H1 (cell line): ENCODE measurements around the gene BCLAF3. TPM values are rescaled to one million over a fixed set of nuclear protein-coding genes. Genes with fewer than 3 reads are reported as not detected.

ENCODE experiments used
- polyA plus RNA-seq, 7 experiments: library from polyadenylated mRNA; depleted of rRNA in 3 of 7; stranded (reverse) in 5 of 7; unstranded in 2 of 7; fragments of >200 nt in 5 of 7; fragments of 200-250 nt in 2 of 7; gene quantifications; 1 replicate in 5 of 7; 2 replicates in 1 of 7; 4 replicates in 1 of 7; pipeline versions ENCODE4 v1.2.1 to v1.2.3, GENCODE V29; 2011 to 2013; ENCODE audit warnings: missing spikeins in 2 of 7, mixed read lengths in 2 of 7
- total RNA-seq: library from RNA; stranded (reverse); fragmentation: NEBNext Ultra II Directional; extraction: Animal tissue kit (Norgen Biotek cat#: 25700); gene quantifications from 2 replicates; pipeline ENCODE4 v1.2.1, GENCODE V29; 2021
- TF ChIP-seq, protein P1 (sequence below): IDR thresholded peaks from 2 replicates; pipeline ENCODE4 v1.6.1; 2012; ENCODE audit warnings: low read length, inconsistent platforms
- TF ChIP-seq, protein P2 (sequence below): IDR thresholded peaks from 2 replicates; pipeline ENCODE4 v1.6.1; 2012; ENCODE audit warnings: inconsistent platforms

The BCLAF3 gene
- total and polyA plus RNA-seq, 2 of the 8 experiments (the other 6 are each of a cell fraction or from before 2014, with no cell fraction given), result 1.3 to 9.0 TPM

DNA sequence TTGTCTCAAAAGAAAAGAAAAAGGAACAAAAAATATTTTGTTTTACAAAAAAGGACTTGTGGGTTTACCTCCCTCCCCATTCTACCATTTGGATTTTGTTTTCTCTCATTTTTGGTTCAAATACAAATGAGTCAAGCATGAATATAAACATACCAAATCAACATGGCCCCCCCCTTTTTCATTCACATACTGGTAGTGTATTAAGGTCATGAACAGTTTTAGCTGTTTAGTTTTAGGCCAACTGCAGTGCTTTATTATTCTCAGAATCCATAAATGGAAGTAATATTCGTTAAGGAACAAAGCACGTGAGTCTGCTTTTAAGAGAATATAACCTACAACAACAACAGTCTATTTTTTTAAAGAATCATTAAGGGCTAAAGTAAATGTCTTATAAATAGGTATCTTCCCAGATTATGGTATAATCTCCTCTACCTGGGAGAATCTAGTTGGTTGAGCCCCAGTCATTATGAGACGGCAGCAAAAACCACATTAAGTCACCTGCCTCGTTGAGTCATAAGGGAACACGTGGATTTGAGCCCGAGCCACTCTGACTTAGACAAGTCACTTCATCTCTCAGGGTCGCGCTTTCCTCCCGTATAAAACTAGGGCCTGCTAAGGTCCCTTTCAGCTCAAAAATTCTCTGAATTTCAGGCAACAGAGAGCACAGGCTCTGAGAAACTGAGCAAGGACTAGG is 26.7 kb downstream of the BCLAF3 start (continued):
- TF ChIP-seq, protein P1, sequence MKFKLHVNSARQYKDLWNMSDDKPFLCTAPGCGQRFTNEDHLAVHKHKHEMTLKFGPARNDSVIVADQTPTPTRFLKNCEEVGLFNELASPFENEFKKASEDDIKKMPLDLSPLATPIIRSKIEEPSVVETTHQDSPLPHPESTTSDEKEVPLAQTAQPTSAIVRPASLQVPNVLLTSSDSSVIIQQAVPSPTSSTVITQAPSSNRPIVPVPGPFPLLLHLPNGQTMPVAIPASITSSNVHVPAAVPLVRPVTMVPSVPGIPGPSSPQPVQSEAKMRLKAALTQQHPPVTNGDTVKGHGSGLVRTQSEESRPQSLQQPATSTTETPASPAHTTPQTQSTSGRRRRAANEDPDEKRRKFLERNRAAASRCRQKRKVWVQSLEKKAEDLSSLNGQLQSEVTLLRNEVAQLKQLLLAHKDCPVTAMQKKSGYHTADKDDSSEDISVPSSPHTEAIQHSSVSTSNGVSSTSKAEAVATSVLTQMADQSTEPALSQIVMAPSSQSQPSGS, result no peak
- TF ChIP-seq, protein P2, sequence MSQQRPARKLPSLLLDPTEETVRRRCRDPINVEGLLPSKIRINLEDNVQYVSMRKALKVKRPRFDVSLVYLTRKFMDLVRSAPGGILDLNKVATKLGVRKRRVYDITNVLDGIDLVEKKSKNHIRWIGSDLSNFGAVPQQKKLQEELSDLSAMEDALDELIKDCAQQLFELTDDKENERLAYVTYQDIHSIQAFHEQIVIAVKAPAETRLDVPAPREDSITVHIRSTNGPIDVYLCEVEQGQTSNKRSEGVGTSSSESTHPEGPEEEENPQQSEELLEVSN, result no peak
- TF ChIP-seq, all 59 proteins: peak for 0
